ENCODE data around the gene JAG2. TPM values are rescaled to one million over a fixed set of nuclear protein-coding genes. Genes with fewer than 3 reads are reported as not detected.
A peak's percentile ranks its signal among the peaks of the same experiment; 100 is the strongest.

The JAG2 gene
- total RNA-seq, 4 donors from 2014 or later, result 7.5 to 33.0 (median 11.2) TPM

DNA sequence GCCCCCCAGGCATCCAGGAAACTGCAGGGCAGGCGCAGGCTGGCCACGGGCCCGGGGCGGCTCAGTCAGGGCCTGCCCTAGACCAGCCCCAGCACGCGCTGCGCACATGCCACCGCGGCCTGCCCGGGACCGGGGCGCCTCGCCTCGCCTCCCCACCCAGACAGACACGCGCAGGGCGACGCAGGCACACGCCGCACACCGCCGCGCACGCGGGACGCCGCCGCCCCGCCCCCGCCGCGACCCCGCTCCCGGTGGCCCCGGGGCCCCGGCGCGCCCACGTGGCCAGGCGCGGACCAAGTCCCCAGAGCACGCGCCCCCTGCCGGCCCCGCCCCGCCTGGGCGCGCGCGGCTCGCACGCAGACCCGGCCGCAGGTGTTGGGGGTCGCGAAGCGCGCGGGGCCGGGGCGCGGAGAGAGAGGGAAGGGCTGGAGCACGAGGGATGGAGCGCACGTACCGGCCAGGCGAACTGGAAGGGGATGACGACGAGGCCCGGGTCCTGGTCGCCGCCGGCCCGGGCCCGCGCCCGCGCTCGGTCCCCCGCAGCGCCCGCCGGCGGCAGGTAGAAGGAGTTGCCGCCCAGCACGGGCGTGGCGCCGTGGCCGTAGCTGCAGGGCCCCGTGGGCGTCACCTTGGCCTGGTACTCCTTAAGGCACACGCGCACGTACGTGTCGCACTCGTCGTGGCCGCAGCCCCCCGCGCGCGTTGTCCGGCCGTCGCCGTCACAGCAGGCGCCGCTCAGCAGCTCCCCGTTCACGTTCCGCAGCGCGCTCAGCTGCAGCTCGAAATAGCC is 1.1 kb downstream of the JAG2 start:
- Histone ChIP-seq H3K4me3 (peak overlapping the region; percentile 25 to 63 (median 55)), H3K27me3 (no peaks in the 10 kb centered on the region), H3K36me3 (no peaks in the 10 kb centered on the region), H3K4me1 (peaks cover 0 to 41% (median 15%) of the 10 kb centered on the region in 4 donors), H3K9me3 (no peaks in the 10 kb centered on the region), H3K27ac (no peak overlapping the region)
- TF ChIP-seq CTCF (IDR thresholded peaks at IDR 0.05) (peak in 3 of 6 experiments; percentile 45 to 46 (median 46)), POLR2A (IDR thresholded peaks at IDR 0.05) (no peak)
- DNase-seq, result peak in 1 of 3 donors; percentile 63

DNA sequence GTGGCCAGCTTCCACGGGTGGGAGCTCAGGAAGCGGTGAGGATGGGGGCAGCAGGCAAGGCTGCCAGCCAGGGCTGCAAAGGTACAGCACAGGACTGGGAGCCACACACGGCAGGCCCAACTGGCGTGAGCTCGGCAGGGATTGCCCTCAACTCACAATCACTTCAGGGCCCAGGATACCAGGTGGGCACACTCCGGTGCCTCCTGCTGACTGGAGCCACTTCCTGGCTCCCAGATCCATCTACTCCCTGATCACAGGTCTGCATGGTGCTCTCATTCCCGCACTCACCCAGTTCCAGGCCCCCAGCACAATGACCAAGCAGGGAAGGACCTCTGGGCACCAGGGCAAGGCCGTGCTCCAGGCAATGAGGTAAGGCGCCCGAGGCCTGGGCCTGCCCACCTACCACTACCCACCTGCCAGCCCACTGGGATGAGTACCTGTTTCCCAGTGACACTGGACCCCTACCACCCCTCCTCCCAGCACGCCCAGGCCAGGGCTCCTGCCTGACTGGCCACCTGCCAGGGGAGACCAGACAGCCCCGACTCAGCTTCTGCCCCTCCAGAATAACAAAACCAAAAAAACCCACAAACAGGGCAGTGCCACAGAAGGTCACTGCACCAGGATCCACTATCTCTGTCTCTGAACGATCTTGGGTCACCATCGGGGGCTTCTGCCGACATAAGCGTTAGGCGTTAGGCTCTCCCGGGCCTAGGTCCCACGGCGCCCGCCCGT is 1.8 kb downstream of the JAG2 start:
- Histone ChIP-seq H3K4me1 (peaks cover 0 to 41% (median 15%) of the 10 kb centered on the region in 4 donors), H3K27ac (no peak overlapping the region), H3K27me3 (no peaks in the 10 kb centered on the region), H3K36me3 (no peaks in the 10 kb centered on the region), H3K4me3 (peak overlapping the region in 2 of 4 donors; percentile 21 to 62), H3K9me3 (no peaks in the 10 kb centered on the region)
- TF ChIP-seq CTCF (IDR thresholded peaks at IDR 0.05) (no peak), POLR2A (IDR thresholded peaks at IDR 0.05) (no peak)
- DNase-seq, result no peak

DNA sequence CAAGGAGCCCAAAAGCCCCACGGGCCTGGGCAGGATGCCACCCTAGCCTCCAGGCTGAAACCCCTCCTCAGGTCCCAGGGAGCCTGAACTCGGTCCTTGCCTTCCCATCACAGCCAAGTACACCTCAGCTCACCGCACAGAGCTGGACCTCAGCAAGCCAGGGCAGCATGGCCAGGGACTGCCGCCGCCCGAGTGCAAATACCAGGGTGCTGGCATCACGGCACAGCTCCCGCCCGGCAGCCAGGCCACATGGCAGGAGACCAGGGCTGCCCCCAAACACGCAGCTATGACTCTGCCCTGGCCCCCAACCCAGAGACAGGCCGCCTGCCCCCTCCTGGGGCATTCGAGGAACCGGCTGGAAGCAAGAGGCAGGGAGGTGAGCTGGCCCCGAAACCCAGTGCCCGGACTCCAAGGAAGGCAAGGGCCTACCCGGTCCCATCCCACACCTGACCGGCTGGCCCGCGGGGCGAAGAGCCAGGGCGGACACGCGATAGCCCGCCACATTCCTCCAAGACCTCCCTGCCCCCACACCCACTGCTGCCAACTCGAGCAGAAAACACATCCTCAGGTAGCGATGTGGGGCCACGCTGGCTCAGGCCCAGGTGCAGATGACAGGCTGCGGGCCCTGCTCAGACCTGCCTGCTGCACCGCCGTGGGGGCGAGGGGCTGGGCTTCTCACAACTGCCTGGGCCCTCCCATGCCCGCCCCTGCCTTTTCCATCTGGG is 2.7 kb downstream of the JAG2 start:
- H3K4me1 ChIP-seq, result peaks cover 0 to 35% (median 13%) of the 10 kb centered on the region in 4 donors
- H3K4me3 ChIP-seq, result no peak overlapping the region
- TF ChIP-seq CTCF (IDR thresholded peaks at IDR 0.05) (no peak), POLR2A (IDR thresholded peaks at IDR 0.05) (no peak)
- H3K9me3 ChIP-seq, result no peaks in the 10 kb centered on the region
- H3K27me3 ChIP-seq, result no peaks in the 10 kb centered on the region
- no peak overlapping the region for H3K27ac ChIP-seq
- no peaks in the 10 kb centered on the region for H3K36me3 ChIP-seq
- DNase-seq, result no peak

- TF ChIP-seq CTCF (IDR thresholded peaks at IDR 0.05) (peak in 1 of 6 experiments; percentile 4), POLR2A (IDR thresholded peaks at IDR 0.05) (no peak)
- H3K27me3 ChIP-seq, result no peaks in the 10 kb centered on the region
- DNase-seq, result peak in 1 of 3 donors; percentile 62
- no peaks in the 10 kb centered on the region for H3K9me3 ChIP-seq
- no peak overlapping the region for H3K4me3 ChIP-seq
- H3K4me1 ChIP-seq, result peaks cover 0 to 28% (median 9%) of the 10 kb centered on the region in 4 donors
- no peaks in the 10 kb centered on the region for H3K36me3 ChIP-seq
- no peak overlapping the region for H3K27ac ChIP-seq
Observed at GRCh38 chr14:105165134-105165704, 3.4 kb downstream of the JAG2 start.

DNA sequence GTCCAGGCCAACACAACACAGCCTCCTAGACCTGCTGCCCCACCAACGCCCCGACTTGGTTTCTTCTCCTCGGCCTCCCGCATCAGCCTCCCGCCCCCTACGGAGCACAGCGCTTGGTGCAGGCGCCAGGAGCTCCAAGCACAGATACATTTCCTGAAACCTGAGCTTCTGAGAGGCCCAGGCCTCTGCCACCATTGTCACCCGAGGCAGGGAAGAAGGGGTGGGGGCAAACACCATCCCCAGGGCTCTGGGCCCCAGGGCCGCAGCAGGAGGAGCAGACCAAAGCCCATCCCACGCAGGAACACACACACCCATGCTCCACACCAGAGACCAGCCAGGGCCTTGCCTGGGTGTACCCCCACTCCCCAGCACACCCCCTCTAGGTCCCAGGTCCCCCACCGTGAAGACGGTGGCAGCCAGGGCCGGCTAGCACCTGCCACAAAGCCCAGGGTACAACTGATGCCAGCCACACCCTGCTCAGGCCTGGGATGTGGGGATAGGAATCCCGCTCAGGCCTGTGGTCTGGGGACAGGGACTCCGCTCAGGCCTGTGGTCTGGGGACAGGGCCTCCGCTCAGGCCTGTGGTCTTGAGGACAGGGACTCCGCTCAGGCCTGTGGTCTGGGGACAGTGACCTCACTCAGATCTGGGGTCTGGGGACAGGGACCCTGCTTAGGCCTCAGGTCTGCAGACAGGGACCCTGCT is 5.4 kb downstream of the JAG2 start:
- H3K4me1 ChIP-seq, result peaks cover 0 to 17% (median 6%) of the 10 kb centered on the region in 4 donors
- TF ChIP-seq POLR2A (IDR thresholded peaks at IDR 0.05), result no peak
- TF ChIP-seq CTCF (IDR thresholded peaks at IDR 0.05), result no peak
- H3K4me3 ChIP-seq, result no peak overlapping the region
- no peak overlapping the region for H3K27ac ChIP-seq
- no peaks in the 10 kb centered on the region for H3K27me3 ChIP-seq
- no peaks in the 10 kb centered on the region for H3K36me3 ChIP-seq
- no peaks in the 10 kb centered on the region for H3K9me3 ChIP-seq
- no peak for DNase-seq
